Measurements from ENCODE around the gene ASB14.

Gene ASB14

GRCh38 chr3:57261119-57261518, 31.4 kb downstream of the ASB14 start:
- no peak for DNase-seq (ENCODE audit: low read depth)

GRCh38 chr3:57257678-57258077, 34.8 kb downstream of the ASB14 start:
- DNase-seq (ENCODE audit: low read depth) = no peak

DNA sequence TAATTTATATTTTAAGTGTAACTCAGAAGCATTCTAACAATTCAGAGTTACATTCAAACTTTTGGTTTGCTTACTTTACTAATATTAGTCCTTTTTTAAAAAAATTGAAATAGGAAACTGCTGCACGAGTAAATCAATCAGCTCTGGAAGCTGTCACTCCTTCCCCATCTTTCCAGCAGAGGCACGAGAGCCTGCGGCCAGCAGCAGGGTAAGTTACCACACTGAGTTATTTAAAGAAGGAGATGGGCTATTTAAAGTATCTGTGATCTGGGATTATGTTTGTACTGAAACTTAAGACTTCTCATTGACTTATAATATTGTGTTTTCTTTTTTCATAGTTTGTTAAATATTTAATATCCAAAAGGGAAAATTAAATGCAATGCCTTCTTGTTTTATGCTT, 35.6 kb downstream of the ASB14 start:
- DNase-seq (ENCODE audit: low read depth) = no peak

DNA sequence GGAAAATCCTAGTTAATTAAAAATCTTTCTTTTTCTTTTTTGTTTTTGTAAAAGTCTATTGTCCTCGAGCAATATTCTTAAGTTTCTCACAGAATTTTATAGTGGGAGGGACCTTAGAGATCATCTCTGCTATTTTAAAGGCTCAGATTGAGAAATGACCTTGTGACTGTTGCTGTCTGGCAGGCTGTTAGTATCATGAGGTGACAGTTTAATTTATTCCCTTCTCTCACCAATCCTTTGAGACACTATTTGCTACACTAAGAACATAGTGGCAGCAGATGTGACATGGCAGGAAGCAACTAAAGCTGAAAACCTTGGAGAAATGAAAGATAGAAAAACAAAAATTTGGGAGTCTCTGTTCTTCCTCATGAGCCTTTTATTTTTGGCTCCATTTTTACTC, 40.1 kb downstream of the ASB14 start:
- DNase-seq (ENCODE audit: low read depth) = no peak

GRCh38 chr3:57244946-57245345, 47.5 kb downstream of the ASB14 start:
- no peak for DNase-seq (ENCODE audit: low read depth)

DNA sequence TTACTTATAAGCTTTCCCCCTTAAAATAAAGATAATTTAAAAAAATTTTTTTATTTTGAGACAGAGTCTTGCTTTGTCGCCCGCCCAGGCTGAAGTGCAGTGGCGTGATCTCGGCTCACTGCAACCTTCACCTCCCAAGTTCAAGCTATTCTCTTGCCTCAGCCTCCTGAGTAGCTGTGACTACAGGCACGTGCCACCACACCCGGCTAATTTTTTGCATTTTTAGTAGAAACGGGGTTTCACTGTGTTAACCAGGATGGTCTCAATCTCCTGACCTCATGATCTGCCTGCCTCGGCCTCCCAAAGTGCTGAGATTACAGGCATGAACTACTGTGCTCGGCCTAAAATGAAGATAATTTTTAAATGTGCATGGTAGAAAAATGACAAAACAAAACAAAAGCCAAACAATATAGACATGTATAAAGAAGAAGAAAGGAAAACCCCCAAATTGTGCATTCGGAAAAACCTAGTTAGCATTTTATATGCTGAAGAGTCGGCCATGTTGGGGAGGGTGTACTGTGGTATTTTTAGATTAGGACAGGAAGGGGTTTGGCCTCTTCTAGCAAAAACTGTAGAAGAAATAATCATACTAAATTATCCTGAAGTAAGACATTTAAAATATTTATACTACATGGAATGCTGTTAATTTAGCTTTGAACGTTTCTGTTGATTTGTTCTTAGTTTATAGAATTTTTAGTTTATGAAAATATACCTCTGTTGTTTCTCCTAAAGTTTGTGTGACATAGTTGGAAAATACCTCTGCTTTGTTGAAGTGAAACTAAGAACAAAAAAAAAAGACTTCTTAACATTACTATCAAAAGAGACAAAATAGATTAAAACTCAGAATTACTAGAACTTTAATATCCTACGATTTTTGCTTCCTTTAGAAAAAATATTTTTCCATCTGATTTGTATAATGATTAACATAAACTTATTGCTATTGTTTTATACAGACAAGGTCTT, 57.6 kb downstream of the ASB14 start:
- DNase-seq (ENCODE audit: low read depth) = no peak

DNA sequence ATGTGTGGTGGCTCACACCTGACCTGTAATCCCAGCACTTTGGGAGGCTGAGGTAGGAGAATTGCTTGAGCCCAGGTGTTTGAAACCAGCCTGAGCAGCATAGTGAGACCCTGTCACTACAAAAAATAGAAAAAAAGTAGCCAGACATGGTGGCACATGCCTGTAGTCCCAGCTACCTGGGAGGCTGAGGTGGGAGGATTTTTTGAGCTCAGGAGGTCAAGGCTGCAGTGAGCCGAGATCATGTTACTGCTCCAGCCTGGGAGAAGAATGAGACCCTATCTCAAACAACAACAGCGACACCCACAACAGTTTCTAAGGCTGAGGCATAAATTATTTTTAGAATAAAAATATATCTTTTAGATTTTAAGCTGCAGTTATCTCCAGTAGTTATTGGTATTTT, 58.7 kb downstream of the ASB14 start:
- no peak for DNase-seq (ENCODE audit: low read depth)

DNA sequence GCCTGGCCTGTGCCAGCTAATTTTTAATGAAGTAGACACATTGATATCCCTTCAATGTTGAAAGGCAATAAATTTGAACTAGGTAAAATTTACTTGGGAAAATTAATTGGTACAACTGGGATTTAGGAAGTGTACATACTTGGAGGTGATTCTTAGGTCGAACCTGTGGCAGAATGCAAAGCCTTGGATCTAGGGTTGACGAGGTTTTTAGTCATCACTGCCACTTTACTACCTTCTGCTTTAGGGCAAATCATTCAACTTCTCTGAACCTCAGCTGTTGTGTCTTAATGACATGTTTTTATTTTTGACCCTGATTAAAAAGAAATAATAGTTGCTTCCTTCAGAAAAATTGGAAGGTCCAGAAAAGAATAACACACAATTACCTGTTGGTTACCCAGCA, 62.5 kb downstream of the ASB14 start:
- no peak for DNase-seq (ENCODE audit: low read depth)

DNA sequence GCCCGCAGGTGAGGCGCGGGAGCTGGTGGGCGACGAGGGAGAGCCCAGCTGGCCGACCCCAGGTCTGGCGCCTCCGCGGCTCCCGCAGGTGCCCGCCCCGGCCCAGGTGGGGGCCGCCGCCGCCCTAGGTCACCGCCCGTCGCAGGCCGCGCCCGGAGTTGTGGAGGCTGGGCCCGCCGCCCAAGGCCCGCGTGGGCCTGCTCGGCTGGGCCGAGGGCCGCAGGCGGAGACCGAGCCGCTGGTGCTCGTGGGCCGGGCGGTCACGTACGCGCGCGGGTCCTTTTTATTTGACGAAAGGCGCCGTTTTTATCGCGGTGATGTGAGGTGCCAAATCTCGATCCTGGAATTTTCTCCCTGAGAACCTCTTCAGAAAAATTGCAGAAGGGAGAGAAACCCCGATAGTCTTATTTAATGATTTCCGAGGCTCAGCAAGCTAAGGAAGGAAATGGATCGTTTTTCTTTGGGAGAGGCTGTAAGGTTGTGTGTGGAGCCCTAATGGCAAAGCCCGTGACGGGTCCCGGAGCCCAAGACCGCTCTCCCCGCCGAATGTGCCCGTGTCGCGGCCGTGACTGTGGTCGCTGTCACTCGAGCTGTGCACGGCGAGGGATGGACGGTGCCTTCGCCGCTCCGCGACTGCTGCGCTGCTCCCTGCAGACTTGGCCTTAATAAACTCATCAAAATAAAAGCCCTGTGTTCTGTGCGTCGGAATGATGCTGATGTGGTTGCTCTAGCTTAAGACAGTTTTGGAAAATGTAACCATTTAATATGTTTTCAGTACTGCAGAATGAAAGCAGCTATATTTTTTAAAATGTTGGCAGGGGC, 64.3 kb downstream of the ASB14 start:
- DNase-seq (ENCODE audit: low read depth) = no peak

DNA sequence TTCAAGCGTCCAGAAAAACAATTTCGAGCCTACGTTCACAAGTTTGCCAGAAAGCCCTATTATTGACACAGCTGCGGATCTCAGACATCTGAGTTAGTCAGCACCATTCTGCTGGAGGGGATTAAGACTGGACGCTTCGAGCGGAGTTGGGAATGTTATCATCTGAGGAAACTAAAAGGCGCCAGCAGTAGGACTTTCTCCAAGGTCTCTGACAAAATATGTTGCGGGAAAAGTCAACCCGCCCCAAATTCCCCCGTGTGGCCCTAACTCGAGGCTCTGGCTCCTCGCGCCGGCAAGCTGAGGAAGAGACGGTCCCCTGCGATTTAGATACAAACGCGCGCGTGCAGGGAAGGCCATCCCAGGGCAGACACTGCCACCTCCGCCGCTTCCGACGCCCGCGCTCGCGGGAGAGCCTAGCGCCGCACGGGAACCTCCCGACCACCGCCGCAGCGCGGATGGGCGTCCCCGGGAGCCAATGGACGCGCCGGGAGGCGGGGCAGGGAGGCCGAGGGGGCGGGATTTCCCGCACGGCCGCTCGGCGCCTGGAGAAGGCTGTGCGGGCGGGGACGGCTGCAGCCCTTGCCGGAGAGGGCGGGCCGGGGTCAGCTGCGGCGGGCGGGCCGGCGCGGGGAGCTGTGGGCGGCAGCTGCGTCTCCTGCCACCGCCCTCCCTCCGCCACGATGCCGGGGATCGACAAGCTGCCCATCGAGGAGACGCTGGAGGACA, 65.1 kb downstream of the ASB14 start, which contains the start of gene APPL1:
APPL1 (plus strand) TSS at position 526 of the 726 bp plus-strand sequence; CDS start at position 681, 155 bp downstream.
- DNase-seq (ENCODE audit: low read depth) = peak; percentile 79

- DNase-seq (ENCODE audit: low read depth) = no peak
Measured at GRCh38 chr3:57226176-57226575, 66.3 kb downstream of the ASB14 start.

DNA sequence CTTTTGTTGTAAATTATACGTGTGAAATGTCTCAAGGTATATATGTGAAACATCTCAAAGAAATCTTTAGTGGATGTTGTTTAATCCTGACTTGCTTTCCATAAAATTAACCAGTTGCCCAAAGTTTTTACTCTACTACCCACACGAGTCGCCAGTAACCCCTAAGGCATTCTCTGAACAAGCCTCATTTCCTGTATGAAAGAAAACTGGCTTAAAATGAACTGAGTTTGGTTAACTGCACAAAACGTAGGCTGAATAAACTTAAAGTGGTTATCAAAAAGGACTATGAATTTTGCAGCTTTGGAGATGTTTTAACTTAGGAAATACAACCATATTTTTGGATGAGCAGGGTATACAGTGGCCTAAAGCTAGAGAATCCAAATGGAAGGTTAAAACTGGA, 67.6 kb downstream of the ASB14 start:
- no peak for DNase-seq (ENCODE audit: low read depth)

DNA sequence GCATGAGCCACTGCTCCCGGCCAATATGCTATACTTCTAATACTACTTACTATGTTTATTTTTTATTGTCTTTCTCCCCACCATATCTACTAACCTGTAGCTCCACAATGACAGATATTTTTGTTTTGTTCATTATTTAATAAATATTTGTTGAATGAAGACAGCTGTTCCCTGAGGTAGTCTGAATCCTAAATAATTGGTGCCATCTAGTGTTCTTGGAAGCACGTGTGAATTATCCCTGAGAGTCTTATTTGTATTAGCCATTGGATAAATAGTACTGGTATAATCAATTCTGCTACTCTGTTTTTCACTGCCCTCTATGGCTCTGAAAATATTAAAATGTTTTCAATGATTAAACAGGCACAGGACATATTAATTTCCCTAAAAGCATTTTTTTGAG, 70.6 kb downstream of the ASB14 start:
- DNase-seq (ENCODE audit: low read depth) = no peak
